Suprapubic skin (tissue), 4 donors: ENCODE results near the gene ZNF584. TPM values are rescaled to one million over a fixed set of nuclear protein-coding genes. Genes with fewer than 3 reads are reported as not detected.

Source experiments
- DNase-seq, 2 donors: peaks; one replicate each; pipeline ENCODE4 v3.0.0-alpha.2; 2019; ENCODE audit warnings: low spot score in 2 of 2
- H3K27ac ChIP-seq: fragments of 200-600 bp; sonication (generic); one replicate; pipeline ENCODE4 v1.5.1; 2019
- H3K27me3 ChIP-seq: fragments of 200-600 bp; sonication (generic); one replicate; pipeline ENCODE4 v1.5.1; 2019
- H3K36me3 ChIP-seq: fragments of 200-600 bp; sonication (generic); one replicate; pipeline ENCODE4 v1.5.1; 2019
- H3K4me1 ChIP-seq: fragments of 200-600 bp; sonication (generic); one replicate; pipeline ENCODE4 v1.5.1; 2019
- H3K4me3 ChIP-seq: fragments of 200-600 bp; sonication (generic); one replicate; pipeline ENCODE4 v1.5.1; 2019; ENCODE audit warnings: mild to moderate bottlenecking
- H3K9me3 ChIP-seq: fragments of 200-600 bp; sonication (generic); one replicate; pipeline ENCODE4 v1.5.1; 2019
- EP300 ChIP-seq: sonication (generic); formaldehyde crosslinking; IDR thresholded peaks from one replicate; pipeline ENCODE4 v1.6.1; 2017; ENCODE audit warnings: antibody characterized with exemption
- POLR2A ChIP-seq, 2 donors: fragments of 450-650 bp; IDR thresholded peaks; one replicate each; pipeline ENCODE4 v1.6.1; 2017; ENCODE audit warnings: antibody characterized with exemption in 2 of 2, mild to moderate bottlenecking in 2 of 2, moderate library complexity in 2 of 2
- POLR2AphosphoS5 ChIP-seq, 3 donors: sonication (generic); formaldehyde crosslinking; IDR thresholded peaks; one replicate each; pipeline ENCODE4 v1.6.1; 2017; ENCODE audit warnings: antibody characterized with exemption in 3 of 3
- WGBS: methylation state at CpG from one replicate; pipeline ENCODE4 v1.1.5; 2018; 5-methylcytosine and 5-hydroxymethylcytosine counted together
- total RNA-seq, 4 donors: library from RNA; depleted of rRNA; stranded (reverse); fragments of >200 nt; gene quantifications; one replicate each; pipeline ENCODE4 v1.1.0, GENCODE V29; 2016
- TF ChIP-seq, protein P1 (sequence below), 2 donors: fragments of 200-600 bp in 1 of 2; fragments of 450-650 bp in 1 of 2; sonication (generic) in 1 of 2; IDR thresholded peaks; one replicate each; pipeline ENCODE4 v1.5.1; 2016 to 2019; ENCODE audit warnings: antibody characterized with exemption in 2 of 2, mild to moderate bottlenecking in 1 of 2, moderate library complexity in 1 of 2

The ZNF584 gene
- total RNA-seq, 4 donors from 2014 or later, result 15.8 to 21.2 (median 17.4) TPM

GRCh38 chr19:58460039-58460438 is 51.6 kb downstream of the ZNF584 start:
- TF ChIP-seq EP300 (no peak), POLR2A (IDR thresholded peaks at IDR 0.05) (no peak), POLR2AphosphoS5 (IDR thresholded peaks at IDR 0.05) (no peak)
- TF ChIP-seq, protein P1, sequence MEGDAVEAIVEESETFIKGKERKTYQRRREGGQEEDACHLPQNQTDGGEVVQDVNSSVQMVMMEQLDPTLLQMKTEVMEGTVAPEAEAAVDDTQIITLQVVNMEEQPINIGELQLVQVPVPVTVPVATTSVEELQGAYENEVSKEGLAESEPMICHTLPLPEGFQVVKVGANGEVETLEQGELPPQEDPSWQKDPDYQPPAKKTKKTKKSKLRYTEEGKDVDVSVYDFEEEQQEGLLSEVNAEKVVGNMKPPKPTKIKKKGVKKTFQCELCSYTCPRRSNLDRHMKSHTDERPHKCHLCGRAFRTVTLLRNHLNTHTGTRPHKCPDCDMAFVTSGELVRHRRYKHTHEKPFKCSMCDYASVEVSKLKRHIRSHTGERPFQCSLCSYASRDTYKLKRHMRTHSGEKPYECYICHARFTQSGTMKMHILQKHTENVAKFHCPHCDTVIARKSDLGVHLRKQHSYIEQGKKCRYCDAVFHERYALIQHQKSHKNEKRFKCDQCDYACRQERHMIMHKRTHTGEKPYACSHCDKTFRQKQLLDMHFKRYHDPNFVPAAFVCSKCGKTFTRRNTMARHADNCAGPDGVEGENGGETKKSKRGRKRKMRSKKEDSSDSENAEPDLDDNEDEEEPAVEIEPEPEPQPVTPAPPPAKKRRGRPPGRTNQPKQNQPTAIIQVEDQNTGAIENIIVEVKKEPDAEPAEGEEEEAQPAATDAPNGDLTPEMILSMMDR (IDR thresholded peaks at IDR 0.05), result no peak
- no peaks in the 10 kb centered on the region for H3K27me3 ChIP-seq
- no peak for DNase-seq
- no peaks in the 10 kb centered on the region for H3K4me1 ChIP-seq
- H3K4me3 ChIP-seq, result no peak overlapping the region
- no peak overlapping the region for H3K27ac ChIP-seq
- WGBS, result 71% methylated on average over 2 of the region's 2 CpGs
- H3K36me3 ChIP-seq, result peaks cover 21% of the 10 kb centered on the region
- H3K9me3 ChIP-seq, result no peaks in the 10 kb centered on the region

DNA sequence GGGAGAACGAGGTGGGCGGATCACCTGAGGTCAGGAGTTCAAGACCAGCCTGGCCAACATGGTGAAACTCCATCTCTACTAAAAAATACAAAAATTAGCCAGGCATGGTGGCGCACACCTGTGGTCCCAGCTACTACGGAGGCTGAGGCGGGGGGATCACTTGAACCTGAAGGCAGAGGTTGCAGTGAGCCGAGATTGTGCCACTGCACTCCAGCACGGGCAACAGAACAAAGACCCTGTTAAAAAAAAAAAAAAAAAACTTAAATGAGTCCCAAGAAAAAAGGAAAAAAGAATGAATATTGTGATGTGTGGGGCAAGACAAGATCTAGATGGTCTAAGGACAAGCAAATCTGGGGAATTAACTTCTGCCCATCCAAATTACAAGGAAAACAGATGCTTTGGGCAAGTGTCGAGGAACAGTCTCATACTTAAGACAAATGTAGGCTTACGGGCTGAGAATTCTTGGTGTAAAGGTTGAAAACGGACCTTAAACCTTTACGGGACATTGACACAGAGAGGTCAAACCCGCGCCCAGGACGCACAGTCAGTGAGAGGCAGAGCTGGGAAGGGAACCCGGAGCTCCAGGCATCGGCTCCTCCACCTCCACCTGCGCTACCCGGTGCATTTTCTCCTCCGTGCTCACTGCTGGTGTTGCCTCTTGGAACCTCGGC is 57.8 kb downstream of the ZNF584 start:
- no peaks in the 10 kb centered on the region for H3K9me3 ChIP-seq
- TF ChIP-seq POLR2AphosphoS5 (IDR thresholded peaks at IDR 0.05) (no peak), POLR2A (IDR thresholded peaks at IDR 0.05) (no peak), EP300 (no peak)
- TF ChIP-seq, protein P1 (IDR thresholded peaks at IDR 0.05), result no peak
- H3K36me3 ChIP-seq, result peaks cover 21% of the 10 kb centered on the region
- H3K4me3 ChIP-seq, result peak overlapping the region; percentile 100
- H3K27me3 ChIP-seq, result no peaks in the 10 kb centered on the region
- H3K27ac ChIP-seq, result no peak overlapping the region
- WGBS, result 49% methylated on average over 15 of the region's 20 CpGs
- DNase-seq, result no peak
- peaks cover 22% of the 10 kb centered on the region for H3K4me1 ChIP-seq

GRCh38 chr19:58466760-58467589 is 58.5 kb downstream of the ZNF584 start, which contains the start of gene ZNF324:
ZNF324 (plus strand) TSS chr19:58467080; CDS start chr19:58469186, 2,106 bp downstream.
- 0% methylated on average over 18 of the region's 92 CpGs for WGBS
- Histone ChIP-seq H3K4me1 (peaks cover 22% of the 10 kb centered on the region), H3K9me3 (no peaks in the 10 kb centered on the region), H3K36me3 (peaks cover 29% of the 10 kb centered on the region), H3K27ac (peak within 1 kb of the TSS; percentile 79), H3K27me3 (no peaks in the 10 kb centered on the region), H3K4me3 (peak within 1 kb of the TSS; percentile 100)
- peak in 1 of 3 donors; percentile 12 for TF ChIP-seq POLR2AphosphoS5 (IDR thresholded peaks at IDR 0.05)
- TF ChIP-seq EP300, result no peak
- peak in 1 of 2 donors; percentile 54 for TF ChIP-seq POLR2A (IDR thresholded peaks at IDR 0.05)
- TF ChIP-seq, protein P1 (IDR thresholded peaks at IDR 0.05), result no peak
- peak; percentile 99 for DNase-seq

Other genes starting within 250 kb of the ZNF584 start
- gene ZNF274, start 225.6 kb upstream of the ZNF584 start, total RNA-seq, result 10 to 100 TPM; 26.8 to 70.2 (median 36.5) TPM
- 10 to 100 TPM; 44.4 to 55.4 (median 48.9) TPM for gene ZNF544, start 179.7 kb upstream of the ZNF584 start, total RNA-seq
- 10 to 100 TPM in 1 of 4 donors, 1 to 10 TPM in 3; 8.3 to 15.6 (median 8.7) TPM for gene ZNF8, start 129.7 kb upstream of the ZNF584 start, total RNA-seq
- gene ERVK3-1, start 103.3 kb upstream of the ZNF584 start, total RNA-seq, result 10 to 100 TPM; 36.9 to 70.3 (median 42.1) TPM
- gene ZSCAN22, start 81.7 kb upstream of the ZNF584 start, total RNA-seq, result 1 to 10 TPM; 4.3 to 7.6 (median 5.6) TPM
- 10 to 100 TPM in 2 of 4 donors, 1 to 10 TPM in 2; 1.0 to 14.9 (median 8.1) TPM for gene A1BG, start 55.2 kb upstream of the ZNF584 start, total RNA-seq
- 1 to 10 TPM; 2.4 to 4.8 (median 3.4) TPM for gene ZNF497, start 45.9 kb upstream of the ZNF584 start, total RNA-seq
- 1 to 10 TPM; 2.6 to 6.2 (median 4.3) TPM for gene ZNF837, start 27.6 kb upstream of the ZNF584 start, total RNA-seq
- 1,000 to 10,000 TPM; 1,253 to 2,519 (median 2,306) TPM for gene RPS5, start 21.4 kb upstream of the ZNF584 start, total RNA-seq
- 10 to 100 TPM in 2 of 4 donors, 1 to 10 TPM in 1, not detected in 1; 3.9 to 13.7 (median 13.6) TPM for gene RNF225, start 13.0 kb upstream of the ZNF584 start, total RNA-seq
- 1 to 10 TPM; 1.7 to 2.9 (median 2.3) TPM for gene ZNF132, start 31.5 kb downstream of the ZNF584 start, total RNA-seq
- gene ZNF324B, start 43.0 kb downstream of the ZNF584 start, total RNA-seq, result 10 to 100 TPM in 3 of 4 donors, 1 to 10 TPM in 1; 9.7 to 28.7 (median 13.8) TPM
- 10 to 100 TPM; 20.3 to 41.5 (median 25.6) TPM for gene ZNF324, start 58.4 kb downstream of the ZNF584 start, total RNA-seq
- gene ZNF446, start 67.7 kb downstream of the ZNF584 start, total RNA-seq, result 10 to 100 TPM; 19.8 to 38.8 (median 24.0) TPM
- gene SLC27A5, start 103.3 kb downstream of the ZNF584 start, total RNA-seq, result 10 to 100 TPM in 2 of 4 donors, 1 to 10 TPM in 2; 2.1 to 19.1 (median 10.7) TPM
- gene ZBTB45, start 111.2 kb downstream of the ZNF584 start, total RNA-seq, result 10 to 100 TPM in 3 of 4 donors, 1 to 10 TPM in 1; 6.7 to 20.7 (median 15.8) TPM
- gene TRIM28, start 135.4 kb downstream of the ZNF584 start, total RNA-seq, result 100 to 1,000 TPM; 334 to 395 (median 360) TPM
- 100 to 1,000 TPM in 3 of 4 donors, 10 to 100 TPM in 1; 96.1 to 120 (median 103) TPM for gene CHMP2A, start 146.5 kb downstream of the ZNF584 start, total RNA-seq
- 10 to 100 TPM; 16.4 to 31.5 (median 21.7) TPM for gene UBE2M, start 150.0 kb downstream of the ZNF584 start, total RNA-seq
- gene MZF1, start 164.7 kb downstream of the ZNF584 start, total RNA-seq, result 10 to 100 TPM; 29.0 to 53.2 (median 37.5) TPM